Measurements from ENCODE around the gene NES.

Gene NES

GRCh38 chr1:156658945-156659574, 18.1 kb downstream of the NES start:
- CTCF ChIA-PET, result interaction anchor here (0.7 to 8.7 kb wide), 25 partner anchors 10 to 269 kb away, joined by 3 to 264 read pairs (median 4); partner anchors contain the start of genes BCAN, CRABP2, HAPLN2 and ISG20L2
- Mint-ChIP-seq H3K27me3 (peaks cover 84% of the 10 kb centered on the region), H3K4me1 (peaks cover 57% of the 10 kb centered on the region), H3K36me3 (no peaks in the 10 kb centered on the region), H3K27ac (no peak overlapping the region), H3K4me3 (no peak overlapping the region), H3K9me3 (no peaks in the 10 kb centered on the region)
- DNase-seq, result no peak

- no peaks in the 10 kb centered on the region for H3K9me3 Mint-ChIP-seq
- no peaks in the 10 kb centered on the region for H3K36me3 Mint-ChIP-seq
- H3K27ac Mint-ChIP-seq, result no peak overlapping the region
- CTCF ChIA-PET, result interaction anchor here (0.7 to 8.7 kb wide), 16 partner anchors 10 to 158 kb away, joined by 3 to 264 read pairs (median 5); partner anchors contain the start of genes CRABP2, HAPLN2, NES and SH2D2A
- H3K4me3 Mint-ChIP-seq, result no peak overlapping the region
- H3K4me1 Mint-ChIP-seq, result peaks cover 57% of the 10 kb centered on the region
- peaks cover 84% of the 10 kb centered on the region for H3K27me3 Mint-ChIP-seq
- no peak for DNase-seq
Observed at GRCh38 chr1:156658496-156658895, 18.7 kb downstream of the NES start.

- H3K4me3 Mint-ChIP-seq, result peak overlapping the region; percentile 9
- peaks cover 84% of the 10 kb centered on the region for H3K27me3 Mint-ChIP-seq
- H3K36me3 Mint-ChIP-seq, result no peaks in the 10 kb centered on the region
- H3K27ac Mint-ChIP-seq, result peak overlapping the region; percentile 66
- no peak for DNase-seq
- H3K4me1 Mint-ChIP-seq, result peaks cover 54% of the 10 kb centered on the region
- CTCF ChIA-PET, result interaction anchor here (0.7 to 8.7 kb wide), 16 partner anchors 9 to 75 kb away, joined by 3 to 264 read pairs (median 6); partner anchors contain the start of genes CRABP2, HAPLN2 and NES
- no peaks in the 10 kb centered on the region for H3K9me3 Mint-ChIP-seq
Observed at GRCh38 chr1:156657741-156658319, 19.4 kb downstream of the NES start.

GRCh38 chr1:156656806-156657740, 20.1 kb downstream of the NES start:
- no peaks in the 10 kb centered on the region for H3K9me3 Mint-ChIP-seq
- H3K27me3 Mint-ChIP-seq, result peaks cover 85% of the 10 kb centered on the region
- no peak overlapping the region for H3K27ac Mint-ChIP-seq
- peak overlapping the region; percentile 5 for H3K4me3 Mint-ChIP-seq
- peaks cover 49% of the 10 kb centered on the region for H3K4me1 Mint-ChIP-seq
- H3K36me3 Mint-ChIP-seq, result no peaks in the 10 kb centered on the region
- peak; percentile 78 for DNase-seq
- CTCF ChIA-PET, result interaction anchor here (0.7 to 8.7 kb wide), 17 partner anchors 8 to 75 kb away, joined by 3 to 264 read pairs (median 6); partner anchors contain the start of genes CRABP2, HAPLN2 and NES

GRCh38 chr1:156655904-156656516, 21.2 kb downstream of the NES start:
- Mint-ChIP-seq H3K4me1 (peaks cover 38% of the 10 kb centered on the region), H3K27ac (no peak overlapping the region), H3K4me3 (no peak overlapping the region), H3K27me3 (peaks cover 87% of the 10 kb centered on the region), H3K9me3 (no peaks in the 10 kb centered on the region), H3K36me3 (no peaks in the 10 kb centered on the region)
- CTCF ChIA-PET, result interaction anchor here (0.9 to 8.7 kb wide), 11 partner anchors 7 to 70 kb away, joined by 3 to 264 read pairs (median 7); partner anchors contain the start of genes CRABP2 and HAPLN2
- DNase-seq, result no peak

GRCh38 chr1:156655151-156655903, 21.9 kb downstream of the NES start:
- Mint-ChIP-seq H3K4me3 (no peak overlapping the region), H3K9me3 (no peaks in the 10 kb centered on the region), H3K27me3 (peaks cover 94% of the 10 kb centered on the region), H3K27ac (no peak overlapping the region), H3K4me1 (peaks cover 31% of the 10 kb centered on the region), H3K36me3 (no peaks in the 10 kb centered on the region)
- CTCF ChIA-PET, result interaction anchor here (0.7 to 8.7 kb wide), 10 partner anchors 11 to 51 kb away, joined by 3 to 264 read pairs (median 6); partner anchors contain the start of genes CRABP2 and HAPLN2
- no peak for DNase-seq

- peaks cover 94% of the 10 kb centered on the region for H3K27me3 Mint-ChIP-seq
- DNase-seq, result no peak
- H3K27ac Mint-ChIP-seq, result no peak overlapping the region
- no peak overlapping the region for H3K4me3 Mint-ChIP-seq
- H3K4me1 Mint-ChIP-seq, result peaks cover 25% of the 10 kb centered on the region
- no peaks in the 10 kb centered on the region for H3K36me3 Mint-ChIP-seq
- H3K9me3 Mint-ChIP-seq, result no peaks in the 10 kb centered on the region
- CTCF ChIA-PET, result interaction anchor here (0.7 to 8.7 kb wide), 5 partner anchors 12 to 42 kb away, joined by 3 to 264 read pairs (median 7); partner anchors contain the start of gene HAPLN2
Observed at GRCh38 chr1:156654700-156655099, 22.5 kb downstream of the NES start.

GRCh38 chr1:156652992-156653355, 24.2 kb downstream of the NES start:
- no peak for DNase-seq
- H3K27me3 Mint-ChIP-seq, result peaks cover 99% of the 10 kb centered on the region
- H3K4me3 Mint-ChIP-seq, result no peak overlapping the region
- H3K27ac Mint-ChIP-seq, result no peak overlapping the region
- no peaks in the 10 kb centered on the region for H3K9me3 Mint-ChIP-seq
- no peaks in the 10 kb centered on the region for H3K36me3 Mint-ChIP-seq
- CTCF ChIA-PET, result interaction anchor here (0.8 to 2.0 kb wide), 2 partner anchors 26 to 29 kb away, joined by 3 to 9 read pairs; no protein-coding TSS in a partner anchor
- H3K4me1 Mint-ChIP-seq, result peaks cover 13% of the 10 kb centered on the region

GRCh38 chr1:156652131-156652991, 24.8 kb downstream of the NES start:
- Mint-ChIP-seq H3K27ac (no peak overlapping the region), H3K9me3 (no peaks in the 10 kb centered on the region), H3K27me3 (peaks cover 99% of the 10 kb centered on the region), H3K36me3 (no peaks in the 10 kb centered on the region), H3K4me1 (peaks cover 9% of the 10 kb centered on the region), H3K4me3 (no peak overlapping the region)
- DNase-seq, result peak; percentile 66
- CTCF ChIA-PET, result interaction anchor here (0.8 to 2.0 kb wide), 3 partner anchors 25 to 28 kb away, joined by 3 to 9 read pairs (median 3); no protein-coding TSS in a partner anchor

- Mint-ChIP-seq H3K36me3 (no peaks in the 10 kb centered on the region), H3K4me1 (peaks cover 9% of the 10 kb centered on the region), H3K9me3 (no peaks in the 10 kb centered on the region), H3K4me3 (no peak overlapping the region), H3K27me3 (peaks cover 99% of the 10 kb centered on the region), H3K27ac (no peak overlapping the region)
- CTCF ChIA-PET, result interaction anchor here (0.8 to 4.3 kb wide), 15 partner anchors 8 to 263 kb away, joined by 3 to 27 read pairs (median 5); partner anchors contain the start of genes HAPLN2 and NES
- DNase-seq, result no peak
Observed at GRCh38 chr1:156648951-156649350, 28.3 kb downstream of the NES start.

GRCh38 chr1:156648496-156648895, 28.7 kb downstream of the NES start:
- no peaks in the 10 kb centered on the region for H3K36me3 Mint-ChIP-seq
- H3K27ac Mint-ChIP-seq, result no peak overlapping the region
- H3K27me3 Mint-ChIP-seq, result peaks cover 99% of the 10 kb centered on the region
- no peak for DNase-seq
- CTCF ChIA-PET, result interaction anchor here (0.8 to 4.3 kb wide), 13 partner anchors 8 to 263 kb away, joined by 3 to 27 read pairs (median 6); partner anchors contain the start of gene NES
- H3K9me3 Mint-ChIP-seq, result no peaks in the 10 kb centered on the region
- H3K4me3 Mint-ChIP-seq, result no peak overlapping the region
- peaks cover 14% of the 10 kb centered on the region for H3K4me1 Mint-ChIP-seq

- Mint-ChIP-seq H3K27ac (no peak overlapping the region), H3K36me3 (no peaks in the 10 kb centered on the region), H3K4me3 (no peak overlapping the region), H3K9me3 (no peaks in the 10 kb centered on the region), H3K27me3 (peaks cover 98% of the 10 kb centered on the region), H3K4me1 (peaks cover 25% of the 10 kb centered on the region)
- no peak for DNase-seq
- CTCF ChIA-PET, result interaction anchor here (3.1 kb wide), 1 partner anchor 12 kb away, joined by 20 read pairs; no protein-coding TSS in a partner anchor
Observed at GRCh38 chr1:156647351-156647750, 29.9 kb downstream of the NES start.
